Pancreas (tissue), 8 donors: ENCODE data around the gene ICAM4. TPM values are rescaled to one million over a fixed set of nuclear protein-coding genes. Genes with fewer than 3 reads are reported as not detected.

Source experiments
- polyA plus RNA-seq, 2 donors: library from polyadenylated mRNA; stranded (reverse); fragments of 200-250 nt; gene quantifications; one replicate each; pipeline ENCODE4 v1.2.3, GENCODE V29; 2013
- total RNA-seq, 6 donors: library from RNA; stranded (reverse); fragmentation: NEBNext Ultra II Directional in 4 of 6; extraction: Animal tissue kit (Norgen Biotek cat#: 25700) in 4 of 6; gene quantifications; one replicate each; pipeline versions ENCODE4 v1.2.1 to v1.2.4, GENCODE V29; 2021 to 2023
- donor health status: healthy with polysubstance abuse.
- donor health status: DM: no; HTN: no; CAD: no; lungs with moderate emphysema.
- donor health status: DM: no; HTN: no; CAD: no.
- donor health status: Bipolar disorder and iron deficiency.
- donor health status: DM: yes; HTN: yes; CAD: no.
- donor health status: DM: no; HTN: no; CAD: no.
- donor health status: DM: no; HTN: no; CAD: no.
- donor health status: DM: yes; HTN: yes; CAD: no.

ICAM4 gene
- total and polyA plus RNA-seq, 8 donors = 0.13 to 0.56 (median 0.21) TPM; not detected in 2

Other genes with a start within 250 kb of the ICAM4 start
- 10 to 100 TPM in 5 of 6 donors, 1 to 10 TPM in 1; 7.9 to 19.9 (median 14.5) TPM for gene SHFL, start 200.6 kb upstream of the ICAM4 start, total RNA-seq
- gene SHFL, start 200.6 kb upstream of the ICAM4 start, polyA plus RNA-seq = 10 to 100 TPM; 39.6 to 41.0 TPM
- 1 to 10 TPM in 1 of 6 donors, under 1 TPM in 5; 0.12 to 1.1 (median 0.74) TPM for gene ANGPTL6, start 184.3 kb upstream of the ICAM4 start, total RNA-seq
- 1 to 10 TPM; 1.2 to 1.7 TPM for gene ANGPTL6, start 184.3 kb upstream of the ICAM4 start, polyA plus RNA-seq
- 10 to 100 TPM in 5 of 6 donors, 1 to 10 TPM in 1; 9.3 to 32.0 (median 15.8) TPM for gene PPAN, start 180.6 kb upstream of the ICAM4 start, total RNA-seq
- 10 to 100 TPM; 55.9 to 67.9 TPM for gene PPAN, start 180.6 kb upstream of the ICAM4 start, polyA plus RNA-seq
- 1 to 10 TPM; 2.5 to 8.5 (median 5.8) TPM for gene P2RY11, start 175.3 kb upstream of the ICAM4 start, total RNA-seq
- gene P2RY11, start 175.3 kb upstream of the ICAM4 start, polyA plus RNA-seq = 10 to 100 TPM; 17.4 TPM
- 100 to 1,000 TPM; 146 to 215 (median 181) TPM for gene EIF3G, start 167.1 kb upstream of the ICAM4 start, total RNA-seq
- gene EIF3G, start 167.1 kb upstream of the ICAM4 start, polyA plus RNA-seq = 100 to 1,000 TPM; 169 to 228 TPM
- gene DNMT1, start 92.0 kb upstream of the ICAM4 start, total RNA-seq = 10 to 100 TPM; 11.4 to 27.5 (median 15.4) TPM
- 10 to 100 TPM; 26.4 to 28.7 TPM for gene DNMT1, start 92.0 kb upstream of the ICAM4 start, polyA plus RNA-seq
- gene S1PR2, start 55.6 kb upstream of the ICAM4 start, total RNA-seq = 1 to 10 TPM; 1.9 to 4.8 (median 3.0) TPM
- gene S1PR2, start 55.6 kb upstream of the ICAM4 start, polyA plus RNA-seq = 1 to 10 TPM; 1.6 to 2.0 TPM
- gene MRPL4, start 34.7 kb upstream of the ICAM4 start, total RNA-seq = 10 to 100 TPM in 4 of 6 donors, 1 to 10 TPM in 2; 9.9 to 17.6 (median 14.9) TPM
- gene MRPL4, start 34.7 kb upstream of the ICAM4 start, polyA plus RNA-seq = 10 to 100 TPM; 23.5 to 34.4 TPM
- gene ICAM1, start 15.8 kb upstream of the ICAM4 start, total RNA-seq = 10 to 100 TPM in 2 of 6 donors, 1 to 10 TPM in 4; 2.2 to 32.4 (median 5.7) TPM
- 10 to 100 TPM in 1 of 2 donors, 1 to 10 TPM in 1; 7.2 to 13.5 TPM for gene ICAM1, start 15.8 kb upstream of the ICAM4 start, polyA plus RNA-seq
- under 1 TPM in 5 of 6 donors, not detected in 1; 0.08 to 0.22 (median 0.17) TPM for gene ICAM5, start 3.0 kb downstream of the ICAM4 start, total RNA-seq
- gene ICAM5, start 3.0 kb downstream of the ICAM4 start, polyA plus RNA-seq = under 1 TPM; 0.26 to 0.30 TPM
- gene ZGLP1, start 22.9 kb downstream of the ICAM4 start, total RNA-seq = 1 to 10 TPM in 4 of 6 donors, under 1 TPM in 2; 0.91 to 3.0 (median 1.5) TPM
- 10 to 100 TPM; 37.6 to 44.0 TPM for gene ZGLP1, start 22.9 kb downstream of the ICAM4 start, polyA plus RNA-seq
- 10 to 100 TPM in 2 of 6 donors, 1 to 10 TPM in 4; 5.5 to 10.9 (median 8.7) TPM for gene FDX2, start 29.1 kb downstream of the ICAM4 start, total RNA-seq
- gene FDX2, start 29.1 kb downstream of the ICAM4 start, polyA plus RNA-seq = 10 to 100 TPM; 25.0 to 30.3 TPM
- gene RAVER1, start 46.6 kb downstream of the ICAM4 start, total RNA-seq = 10 to 100 TPM in 4 of 6 donors, 1 to 10 TPM in 2; 6.0 to 17.3 (median 13.6) TPM
- 1 to 10 TPM; 9.4 TPM for gene RAVER1, start 46.6 kb downstream of the ICAM4 start, polyA plus RNA-seq
- gene ICAM3, start 52.7 kb downstream of the ICAM4 start, total RNA-seq = 10 to 100 TPM in 1 of 6 donors, 1 to 10 TPM in 5; 5.7 to 13.8 (median 7.1) TPM
- gene ICAM3, start 52.7 kb downstream of the ICAM4 start, polyA plus RNA-seq = 1 to 10 TPM; 5.2 TPM
- gene TYK2, start 93.6 kb downstream of the ICAM4 start, total RNA-seq = 10 to 100 TPM; 42.5 to 90.3 (median 53.3) TPM
- 100 to 1,000 TPM; 203 to 302 TPM for gene TYK2, start 93.6 kb downstream of the ICAM4 start, polyA plus RNA-seq
- 10 to 100 TPM; 41.3 to 61.0 (median 48.5) TPM for gene CDC37, start 116.6 kb downstream of the ICAM4 start, total RNA-seq
- gene CDC37, start 116.6 kb downstream of the ICAM4 start, polyA plus RNA-seq = 100 to 1,000 TPM; 226 to 266 TPM
- 10 to 100 TPM in 4 of 6 donors, 1 to 10 TPM in 2; 6.6 to 12.6 (median 11.2) TPM for gene PDE4A, start 133.6 kb downstream of the ICAM4 start, total RNA-seq
- gene PDE4A, start 133.6 kb downstream of the ICAM4 start, polyA plus RNA-seq = 1 to 10 TPM; 5.0 to 8.5 TPM
- gene KEAP1, start 216.4 kb downstream of the ICAM4 start, total RNA-seq = 10 to 100 TPM; 25.2 to 36.4 (median 32.3) TPM
- 10 to 100 TPM; 40.9 to 48.6 TPM for gene KEAP1, start 216.4 kb downstream of the ICAM4 start, polyA plus RNA-seq
- gene S1PR5, start 230.5 kb downstream of the ICAM4 start, total RNA-seq = 1 to 10 TPM in 2 of 6 donors, under 1 TPM in 4; 0.32 to 1.3 (median 0.63) TPM
- under 1 TPM; 0.21 to 0.38 TPM for gene S1PR5, start 230.5 kb downstream of the ICAM4 start, polyA plus RNA-seq